ENCODE results near the gene NPC2.

The NPC2 gene

GRCh38 chr14:74478996-74479635 lies 14.0 kb downstream of the NPC2 start:
- Histone ChIP-seq H3K36me3 (ENCODE audit: control insufficient read depth in 1 of 2, insufficient read depth in 2 of 2, low read length in 2 of 2) (peaks cover 45 to 71% of the 10 kb centered on the region in 2 donors), H3K4me1 (ENCODE audit: control insufficient read depth in 1 of 2, insufficient read depth in 2 of 2, low read length in 2 of 2) (no peaks in the 10 kb centered on the region), H3K4me3 (ENCODE audit: low read depth in 1 of 2, low read length in 2 of 2) (no peak overlapping the region), H3K27ac (ENCODE audit: low read length) (no peak overlapping the region), H3K27me3 (ENCODE audit: low read depth, low read length) (no peaks in the 10 kb centered on the region), H3K9me3 (ENCODE audit: control insufficient read depth in 1 of 2, low read length in 2 of 2) (no peaks in the 10 kb centered on the region)

GRCh38 chr14:74476607-74477006 lies 16.5 kb downstream of the NPC2 start:
- Histone ChIP-seq H3K4me3 (ENCODE audit: low read depth in 1 of 2, low read length in 2 of 2) (no peak overlapping the region), H3K9me3 (ENCODE audit: control insufficient read depth in 1 of 2, low read length in 2 of 2) (no peaks in the 10 kb centered on the region), H3K36me3 (ENCODE audit: control insufficient read depth in 1 of 2, insufficient read depth in 2 of 2, low read length in 2 of 2) (peaks cover 39 to 58% of the 10 kb centered on the region in 2 donors), H3K27me3 (ENCODE audit: low read depth, low read length) (no peaks in the 10 kb centered on the region), H3K27ac (ENCODE audit: low read length) (no peak overlapping the region), H3K4me1 (ENCODE audit: control insufficient read depth in 1 of 2, insufficient read depth in 2 of 2, low read length in 2 of 2) (no peaks in the 10 kb centered on the region)

GRCh38 chr14:74476107-74476506 lies 17.0 kb downstream of the NPC2 start:
- no peak overlapping the region for H3K27ac ChIP-seq (ENCODE audit: low read length)
- peaks cover 34 to 53% of the 10 kb centered on the region in 2 donors for H3K36me3 ChIP-seq (ENCODE audit: control insufficient read depth in 1 of 2, insufficient read depth in 2 of 2, low read length in 2 of 2)
- no peaks in the 10 kb centered on the region for H3K4me1 ChIP-seq (ENCODE audit: control insufficient read depth in 1 of 2, insufficient read depth in 2 of 2, low read length in 2 of 2)
- no peaks in the 10 kb centered on the region for H3K9me3 ChIP-seq (ENCODE audit: control insufficient read depth in 1 of 2, low read length in 2 of 2)
- H3K4me3 ChIP-seq (ENCODE audit: low read depth in 1 of 2, low read length in 2 of 2) = no peak overlapping the region
- no peaks in the 10 kb centered on the region for H3K27me3 ChIP-seq (ENCODE audit: low read depth, low read length)

GRCh38 chr14:74475678-74476077 lies 17.4 kb downstream of the NPC2 start:
- no peaks in the 10 kb centered on the region for H3K27me3 ChIP-seq (ENCODE audit: low read depth, low read length)
- H3K9me3 ChIP-seq (ENCODE audit: control insufficient read depth in 1 of 2, low read length in 2 of 2) = no peaks in the 10 kb centered on the region
- no peaks in the 10 kb centered on the region for H3K4me1 ChIP-seq (ENCODE audit: control insufficient read depth in 1 of 2, insufficient read depth in 2 of 2, low read length in 2 of 2)
- H3K27ac ChIP-seq (ENCODE audit: low read length) = no peak overlapping the region
- H3K36me3 ChIP-seq (ENCODE audit: control insufficient read depth in 1 of 2, insufficient read depth in 2 of 2, low read length in 2 of 2) = peaks cover 31 to 49% of the 10 kb centered on the region in 2 donors
- H3K4me3 ChIP-seq (ENCODE audit: low read depth in 1 of 2, low read length in 2 of 2) = no peak overlapping the region

GRCh38 chr14:74474376-74474775 lies 18.7 kb downstream of the NPC2 start:
- Histone ChIP-seq H3K36me3 (ENCODE audit: control insufficient read depth in 1 of 2, insufficient read depth in 2 of 2, low read length in 2 of 2) (peaks cover 20 to 36% of the 10 kb centered on the region in 2 donors), H3K27me3 (ENCODE audit: low read depth, low read length) (no peaks in the 10 kb centered on the region), H3K4me1 (ENCODE audit: control insufficient read depth in 1 of 2, insufficient read depth in 2 of 2, low read length in 2 of 2) (no peaks in the 10 kb centered on the region), H3K27ac (ENCODE audit: low read length) (no peak overlapping the region), H3K4me3 (ENCODE audit: low read depth in 1 of 2, low read length in 2 of 2) (no peak overlapping the region), H3K9me3 (ENCODE audit: control insufficient read depth in 1 of 2, low read length in 2 of 2) (no peaks in the 10 kb centered on the region)

- Histone ChIP-seq H3K4me3 (ENCODE audit: low read depth in 1 of 2, low read length in 2 of 2) (no peak overlapping the region), H3K27me3 (ENCODE audit: low read depth, low read length) (no peaks in the 10 kb centered on the region), H3K9me3 (ENCODE audit: control insufficient read depth in 1 of 2, low read length in 2 of 2) (no peaks in the 10 kb centered on the region), H3K4me1 (ENCODE audit: control insufficient read depth in 1 of 2, insufficient read depth in 2 of 2, low read length in 2 of 2) (no peaks in the 10 kb centered on the region), H3K36me3 (ENCODE audit: control insufficient read depth in 1 of 2, insufficient read depth in 2 of 2, low read length in 2 of 2) (peaks cover 15 to 25% of the 10 kb centered on the region in 2 donors), H3K27ac (ENCODE audit: low read length) (no peak overlapping the region)
Observed at GRCh38 chr14:74472601-74473000, 20.5 kb downstream of the NPC2 start.

GRCh38 chr14:74469548-74470518 lies 23.3 kb downstream of the NPC2 start:
- no peaks in the 10 kb centered on the region for H3K4me1 ChIP-seq (ENCODE audit: control insufficient read depth in 1 of 2, insufficient read depth in 2 of 2, low read length in 2 of 2)
- no peaks in the 10 kb centered on the region for H3K9me3 ChIP-seq (ENCODE audit: control insufficient read depth in 1 of 2, low read length in 2 of 2)
- H3K4me3 ChIP-seq (ENCODE audit: low read depth in 1 of 2, low read length in 2 of 2) = no peak overlapping the region
- no peaks in the 10 kb centered on the region for H3K27me3 ChIP-seq (ENCODE audit: low read depth, low read length)
- H3K27ac ChIP-seq (ENCODE audit: low read length) = no peak overlapping the region
- peaks cover 11 to 16% of the 10 kb centered on the region in 2 donors for H3K36me3 ChIP-seq (ENCODE audit: control insufficient read depth in 1 of 2, insufficient read depth in 2 of 2, low read length in 2 of 2)

- Histone ChIP-seq H3K9me3 (ENCODE audit: control insufficient read depth in 1 of 2, low read length in 2 of 2) (no peaks in the 10 kb centered on the region), H3K4me1 (ENCODE audit: control insufficient read depth in 1 of 2, insufficient read depth in 2 of 2, low read length in 2 of 2) (no peaks in the 10 kb centered on the region), H3K27ac (ENCODE audit: low read length) (no peak overlapping the region), H3K4me3 (ENCODE audit: low read depth in 1 of 2, low read length in 2 of 2) (no peak overlapping the region), H3K27me3 (ENCODE audit: low read depth, low read length) (no peaks in the 10 kb centered on the region), H3K36me3 (ENCODE audit: control insufficient read depth in 1 of 2, insufficient read depth in 2 of 2, low read length in 2 of 2) (peaks cover 1 to 3% of the 10 kb centered on the region in 2 donors)
Observed at GRCh38 chr14:74468513-74468912, 24.6 kb downstream of the NPC2 start.

- Histone ChIP-seq H3K27me3 (ENCODE audit: low read depth, low read length) (no peaks in the 10 kb centered on the region), H3K36me3 (ENCODE audit: control insufficient read depth in 1 of 2, insufficient read depth in 2 of 2, low read length in 2 of 2) (no peaks in the 10 kb centered on the region), H3K4me1 (ENCODE audit: control insufficient read depth in 1 of 2, insufficient read depth in 2 of 2, low read length in 2 of 2) (no peaks in the 10 kb centered on the region), H3K27ac (ENCODE audit: low read length) (no peak overlapping the region), H3K4me3 (ENCODE audit: low read depth in 1 of 2, low read length in 2 of 2) (no peak overlapping the region), H3K9me3 (ENCODE audit: control insufficient read depth in 1 of 2, low read length in 2 of 2) (no peaks in the 10 kb centered on the region)
Observed at GRCh38 chr14:74465335-74465734, 27.8 kb downstream of the NPC2 start.

- Histone ChIP-seq H3K4me3 (ENCODE audit: low read depth in 1 of 2, low read length in 2 of 2) (no peak overlapping the region), H3K9me3 (ENCODE audit: control insufficient read depth in 1 of 2, low read length in 2 of 2) (no peaks in the 10 kb centered on the region), H3K27me3 (ENCODE audit: low read depth, low read length) (no peaks in the 10 kb centered on the region), H3K27ac (ENCODE audit: low read length) (no peak overlapping the region), H3K4me1 (ENCODE audit: control insufficient read depth in 1 of 2, insufficient read depth in 2 of 2, low read length in 2 of 2) (no peaks in the 10 kb centered on the region), H3K36me3 (ENCODE audit: control insufficient read depth in 1 of 2, insufficient read depth in 2 of 2, low read length in 2 of 2) (no peaks in the 10 kb centered on the region)
Observed at GRCh38 chr14:74464785-74465184, 28.3 kb downstream of the NPC2 start.

GRCh38 chr14:74463697-74464096 lies 29.4 kb downstream of the NPC2 start:
- H3K27me3 ChIP-seq (ENCODE audit: low read depth, low read length) = no peaks in the 10 kb centered on the region
- H3K4me1 ChIP-seq (ENCODE audit: control insufficient read depth in 1 of 2, insufficient read depth in 2 of 2, low read length in 2 of 2) = no peaks in the 10 kb centered on the region
- H3K27ac ChIP-seq (ENCODE audit: low read length) = no peak overlapping the region
- H3K36me3 ChIP-seq (ENCODE audit: control insufficient read depth in 1 of 2, insufficient read depth in 2 of 2, low read length in 2 of 2) = no peaks in the 10 kb centered on the region
- no peak overlapping the region for H3K4me3 ChIP-seq (ENCODE audit: low read depth in 1 of 2, low read length in 2 of 2)
- H3K9me3 ChIP-seq (ENCODE audit: control insufficient read depth in 1 of 2, low read length in 2 of 2) = no peaks in the 10 kb centered on the region
